NCI-H524 treated with DMSO at 0.1 percent for 48 hours (cell line): ENCODE measurements around the gene DTD1.

ENCODE experiments used
- DNase-seq: peaks from one replicate; lab custom pipeline; 2025; lab: John Stamatoyannopoulos, UW

Gene DTD1

GRCh38 chr20:18705910-18706309, 118.1 kb downstream of the DTD1 start:
- no peak for DNase-seq

DNA sequence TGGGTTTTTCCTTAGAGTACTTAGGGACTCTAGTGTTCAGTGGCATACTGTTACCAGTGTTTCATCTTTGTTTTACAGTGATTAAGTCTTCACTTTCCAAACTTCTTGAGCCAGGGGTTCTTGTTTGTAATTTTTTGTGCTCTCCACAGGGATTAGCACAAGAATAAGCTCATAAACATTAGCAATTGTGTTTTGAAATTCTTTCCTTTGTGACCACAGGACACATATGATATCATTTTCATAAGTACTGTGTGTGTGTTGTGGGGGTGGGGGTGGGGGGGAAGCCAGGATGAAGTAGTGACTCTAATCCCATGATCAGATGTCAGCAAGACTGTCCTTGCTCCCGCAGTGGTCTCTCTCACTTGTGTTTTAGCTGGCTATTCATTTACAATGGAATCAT, 124.3 kb downstream of the DTD1 start:
- no peak for DNase-seq

GRCh38 chr20:18712882-18713281, 125.0 kb downstream of the DTD1 start:
- peak; percentile 57 for DNase-seq

- no peak for DNase-seq
These were observed 127.7 kb downstream of the DTD1 start for GRCh38 chr20:18715564-18715963.

DNA sequence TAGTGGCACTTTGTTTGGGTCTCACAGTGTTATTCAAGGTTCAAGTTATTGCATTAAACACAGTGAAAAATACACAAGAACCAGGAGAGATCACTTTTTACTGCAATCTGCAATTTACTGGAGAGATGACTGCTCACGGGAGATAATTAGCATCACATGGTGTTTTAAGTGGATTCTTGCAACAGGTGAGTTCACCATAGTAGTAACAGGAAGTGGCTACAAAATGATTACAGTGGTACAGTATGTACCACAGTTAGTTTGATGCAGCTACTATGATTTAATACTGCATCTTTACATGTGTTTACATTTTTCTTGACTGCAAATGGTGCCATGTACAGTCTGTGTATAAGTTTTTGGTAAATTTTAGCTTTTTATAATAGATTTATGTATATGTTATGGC, 129.2 kb downstream of the DTD1 start:
- no peak for DNase-seq

DNA sequence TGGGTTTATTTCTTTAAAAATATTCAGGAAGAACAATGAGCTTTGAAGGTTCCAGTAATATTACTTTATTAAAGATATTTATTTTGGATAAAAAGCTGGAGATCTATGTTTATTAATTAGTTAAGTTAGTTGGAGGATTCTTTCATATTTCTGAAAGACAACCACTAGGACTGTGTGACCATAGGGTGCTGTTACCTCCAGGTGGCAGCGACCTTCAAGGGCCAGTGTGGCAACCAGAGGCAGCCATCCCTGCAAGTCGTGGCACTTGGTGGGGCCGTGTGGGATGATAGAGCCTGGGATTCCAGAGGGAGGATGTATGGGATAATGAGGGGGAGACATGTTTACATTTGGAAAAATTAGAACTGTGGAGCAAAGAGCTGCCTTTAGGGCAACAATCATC, 130.3 kb downstream of the DTD1 start:
- no peak for DNase-seq

DNA sequence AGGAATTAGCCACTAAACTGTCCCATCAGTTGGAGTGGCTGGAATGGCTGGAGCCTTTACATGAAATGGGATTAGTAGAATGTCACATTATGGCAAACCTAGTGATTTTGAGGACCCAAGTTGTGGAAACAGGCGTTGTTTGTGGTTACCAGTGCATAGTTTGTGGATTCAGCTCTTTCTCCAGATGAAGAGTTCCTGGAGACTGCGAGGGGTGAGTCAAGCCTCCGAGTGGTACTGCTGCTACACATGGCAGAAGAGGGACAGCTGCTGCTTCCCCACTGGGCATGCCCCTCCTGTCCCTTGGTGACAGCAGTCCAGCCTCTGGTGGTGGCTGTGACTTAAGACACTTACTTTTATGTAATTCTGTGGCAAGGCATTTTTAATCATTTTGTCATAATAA, 131.6 kb downstream of the DTD1 start:
- DNase-seq = no peak

DNA sequence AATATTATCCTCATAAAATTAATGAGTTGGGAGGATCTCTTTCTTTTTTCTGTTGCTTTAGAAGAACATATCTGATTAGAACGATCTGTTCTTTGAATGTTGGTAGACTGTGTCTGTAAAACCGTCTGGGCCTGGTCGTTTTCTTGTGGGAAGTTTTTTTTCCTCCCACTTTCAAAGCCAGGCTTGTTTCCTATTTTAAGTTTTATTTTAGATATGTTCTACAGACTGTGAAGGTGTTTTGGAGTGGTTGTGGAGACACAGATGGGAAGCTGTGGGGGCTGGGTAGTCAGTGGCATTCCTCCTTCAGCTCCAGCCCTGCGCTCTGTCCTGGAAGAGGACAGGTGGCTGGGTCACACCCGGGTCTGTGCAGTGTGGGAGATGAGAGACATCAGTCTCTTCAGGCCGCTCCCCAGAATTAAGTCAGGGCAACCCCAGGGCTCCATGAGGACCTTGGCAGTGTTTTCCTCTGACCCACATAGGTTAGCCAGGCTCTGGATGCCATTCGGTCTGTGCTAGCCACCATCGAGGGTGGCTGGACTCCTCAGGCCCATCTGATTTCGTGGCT, 133.8 kb downstream of the DTD1 start:
- no peak for DNase-seq

DNA sequence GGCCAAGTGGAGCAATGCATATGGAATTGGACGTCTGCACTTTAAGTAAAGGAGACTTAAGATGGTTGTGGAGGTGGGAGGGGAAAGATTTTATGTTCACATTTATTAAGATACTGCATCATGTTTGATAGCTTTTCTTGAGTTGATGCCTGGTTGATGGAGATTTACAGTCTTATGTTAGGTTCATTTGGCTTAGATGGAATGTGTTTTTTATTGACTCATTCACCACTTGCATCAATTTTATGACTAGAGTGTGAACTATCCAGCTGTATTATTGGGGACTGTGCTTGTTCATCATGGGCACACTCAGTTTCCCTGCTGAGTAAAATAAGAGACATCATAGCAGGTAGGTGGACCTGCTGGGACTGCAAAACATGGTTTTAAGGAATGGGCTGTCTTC, 134.5 kb downstream of the DTD1 start:
- no peak for DNase-seq

DNA sequence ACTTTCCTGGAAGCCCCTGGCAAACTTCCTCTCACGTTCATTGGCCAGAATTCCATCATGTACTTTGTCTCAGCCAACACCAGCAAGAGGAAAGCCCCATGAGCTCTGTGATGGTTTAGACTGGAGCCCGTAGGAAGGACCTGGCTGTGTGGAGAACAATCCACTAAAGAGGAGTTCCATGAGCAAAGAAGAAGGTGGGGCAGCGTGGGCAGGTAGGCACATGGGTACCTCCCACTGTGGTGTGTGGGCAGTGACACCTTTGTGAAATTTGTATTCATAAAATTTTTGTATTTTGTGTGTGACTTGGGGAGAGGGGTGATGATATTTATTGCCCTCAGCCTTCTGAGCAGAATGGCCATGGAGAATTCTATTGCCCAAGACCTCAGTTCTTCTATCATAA, 136.2 kb downstream of the DTD1 start:
- DNase-seq = no peak

DNA sequence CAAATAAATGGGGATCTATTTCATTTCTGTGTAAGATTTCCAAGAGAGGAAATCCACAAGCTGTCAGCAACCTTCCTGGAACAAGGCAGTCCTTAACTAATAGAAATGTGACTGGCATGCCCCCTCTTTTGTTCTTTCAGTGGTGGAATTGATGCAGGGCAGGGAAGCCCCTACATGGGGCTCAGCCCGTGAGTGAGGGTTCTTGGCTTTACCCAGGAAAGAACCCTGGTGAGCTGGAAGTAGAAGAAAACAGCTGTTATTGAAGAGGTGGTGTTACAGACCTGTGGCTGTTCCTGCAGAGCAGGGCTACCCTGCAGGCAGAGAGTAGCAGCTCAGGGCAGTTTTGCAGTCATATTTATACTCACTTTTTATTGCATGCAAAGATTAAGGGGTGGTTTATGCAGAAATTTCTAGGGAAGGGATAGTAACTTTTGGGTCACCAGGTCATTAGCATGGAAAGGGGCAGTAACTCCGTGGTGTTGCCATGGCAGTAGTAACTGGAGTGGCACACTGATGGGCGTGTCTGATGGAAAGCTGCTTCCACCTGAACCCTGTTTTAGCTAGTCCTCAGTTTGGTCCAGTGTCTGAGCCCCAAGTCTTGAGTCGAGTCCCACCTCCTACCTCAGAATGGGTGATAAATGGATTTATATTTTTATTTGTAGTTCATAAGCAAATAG, 137.1 kb downstream of the DTD1 start:
- DNase-seq = no peak

DNA sequence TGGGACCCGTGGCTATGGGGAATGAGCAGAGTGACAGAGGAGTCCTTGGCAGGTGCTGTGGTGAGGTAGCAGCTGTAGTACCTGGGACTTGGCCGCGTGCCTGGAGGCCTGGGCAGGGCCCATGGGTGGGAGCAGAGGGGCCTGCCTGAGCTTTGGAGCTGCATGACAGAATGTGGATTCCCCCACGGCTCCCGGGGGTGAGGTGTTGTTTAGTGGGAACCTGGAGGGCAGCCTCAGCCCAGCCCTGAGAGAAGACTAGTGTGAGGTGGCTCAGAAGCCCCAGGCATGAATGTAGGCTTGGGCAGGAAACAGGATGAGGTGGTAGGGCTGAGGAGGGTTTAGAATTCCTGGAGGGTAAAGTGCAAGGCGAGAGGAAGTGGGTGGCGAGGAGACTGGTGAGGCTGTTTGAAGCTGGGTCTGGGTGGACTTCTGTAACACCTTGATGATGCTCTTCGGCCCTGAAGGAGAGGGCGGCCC, 139.2 kb downstream of the DTD1 start:
- no peak for DNase-seq

GRCh38 chr20:18728165-18728869, 140.5 kb downstream of the DTD1 start:
- DNase-seq = no peak

DNA sequence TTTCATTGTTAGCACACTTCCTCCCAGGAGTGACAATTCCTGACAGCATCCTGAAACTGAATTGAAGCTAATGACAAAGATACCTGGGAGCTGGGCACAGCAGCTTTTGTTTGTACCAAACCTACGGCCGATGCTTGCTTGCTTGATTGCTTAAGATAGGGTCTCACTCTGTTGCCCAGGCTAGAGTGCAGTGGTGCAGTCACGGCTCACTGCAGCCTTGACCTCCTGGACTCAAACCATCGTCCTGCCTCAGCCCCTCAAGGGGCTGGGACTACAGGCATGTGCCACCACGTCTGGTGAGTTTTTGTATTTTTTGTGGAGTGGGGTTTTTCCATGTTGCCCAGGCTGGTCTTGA, 141.0 kb downstream of the DTD1 start:
- no peak for DNase-seq

DNA sequence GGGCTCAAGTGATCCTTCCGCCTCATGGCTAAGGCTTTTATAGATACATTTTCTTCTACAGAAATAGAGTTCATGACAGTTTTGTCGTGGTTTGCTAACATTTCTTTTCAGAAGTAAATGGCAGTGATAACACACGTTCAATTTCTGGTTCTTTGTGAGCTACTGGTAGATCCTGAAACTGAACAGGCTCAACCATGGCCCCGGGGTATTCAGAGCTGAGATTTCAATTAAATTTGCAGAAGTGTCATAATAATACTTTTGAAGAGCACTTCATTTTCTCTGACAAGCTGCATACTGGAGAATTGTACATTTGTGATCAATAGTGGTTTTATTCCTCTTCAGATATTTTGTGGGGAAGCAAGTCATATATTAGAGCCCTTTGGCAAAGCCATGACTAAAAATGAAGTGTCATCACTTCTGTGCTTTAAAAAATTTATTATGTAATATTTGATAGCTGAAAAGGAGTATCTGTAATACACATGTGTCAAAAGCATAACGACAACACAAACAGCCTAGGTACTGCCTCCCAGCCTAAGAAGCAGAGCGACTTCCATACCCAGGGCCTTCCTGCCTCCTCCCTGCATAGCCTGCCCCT, 141.5 kb downstream of the DTD1 start:
- no peak for DNase-seq

DNA sequence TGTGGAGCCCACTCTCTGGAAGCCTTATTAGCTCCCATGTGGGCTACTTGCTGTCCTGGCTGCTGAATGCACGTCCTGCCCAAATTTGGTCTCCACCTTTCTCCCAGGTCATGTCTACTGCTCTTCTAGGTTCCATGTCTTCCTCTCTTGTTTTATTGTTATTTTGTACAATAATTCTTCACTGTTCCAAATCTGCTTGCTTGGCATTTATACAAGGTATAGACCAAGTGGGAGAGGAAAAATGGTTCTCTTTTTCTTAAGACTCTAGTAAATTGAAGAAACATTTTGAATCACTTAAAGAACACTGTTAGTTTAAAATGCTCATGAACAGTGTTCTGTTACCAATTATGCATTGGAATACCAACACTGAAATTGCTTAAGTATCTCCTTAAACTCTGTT, 144.1 kb downstream of the DTD1 start:
- no peak for DNase-seq

GRCh38 chr20:18734525-18735189, 146.8 kb downstream of the DTD1 start:
- DNase-seq = no peak

DNA sequence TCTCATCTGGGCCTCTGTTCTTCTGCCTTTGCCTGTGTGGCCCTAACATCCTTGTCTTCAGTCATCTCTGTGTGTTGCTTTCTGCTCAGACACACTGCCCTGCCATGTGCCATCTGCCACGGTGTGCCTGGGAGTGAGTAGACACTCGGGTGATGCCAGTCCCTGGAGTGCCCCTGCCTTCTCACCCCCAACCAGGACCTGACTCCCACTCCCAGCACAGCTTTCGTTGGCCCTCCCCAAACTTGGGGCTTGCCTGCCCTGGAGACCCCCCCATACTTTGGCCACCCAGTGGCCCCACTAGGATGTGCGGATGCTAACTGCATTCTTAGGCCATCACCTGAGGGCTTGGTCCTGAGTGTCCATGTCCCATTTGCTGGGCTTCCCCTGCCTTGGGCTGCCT, 149.3 kb downstream of the DTD1 start:
- DNase-seq = no peak

DNA sequence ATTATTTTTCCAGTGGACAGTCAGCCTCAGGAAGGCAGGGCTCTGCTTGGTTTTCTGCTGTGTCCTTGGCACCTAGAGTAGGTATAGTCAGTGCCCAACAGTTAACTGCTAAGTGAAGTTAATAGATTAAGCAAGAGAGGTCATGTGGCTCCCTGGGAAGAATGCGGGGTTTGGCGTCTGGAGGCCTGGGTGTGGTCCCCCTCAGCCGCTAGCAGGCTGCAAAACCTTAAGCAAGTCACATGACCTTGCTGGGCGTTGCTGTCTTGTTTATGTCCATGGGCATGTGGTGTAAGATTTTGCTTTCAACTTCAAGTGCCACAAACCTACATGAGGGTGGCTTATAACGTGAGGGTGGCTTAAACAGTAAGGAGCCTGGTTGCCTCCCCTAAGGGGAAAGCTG, 150.2 kb downstream of the DTD1 start:
- DNase-seq = no peak

GRCh38 chr20:18738888-18739287, 151.0 kb downstream of the DTD1 start:
- no peak for DNase-seq

DNA sequence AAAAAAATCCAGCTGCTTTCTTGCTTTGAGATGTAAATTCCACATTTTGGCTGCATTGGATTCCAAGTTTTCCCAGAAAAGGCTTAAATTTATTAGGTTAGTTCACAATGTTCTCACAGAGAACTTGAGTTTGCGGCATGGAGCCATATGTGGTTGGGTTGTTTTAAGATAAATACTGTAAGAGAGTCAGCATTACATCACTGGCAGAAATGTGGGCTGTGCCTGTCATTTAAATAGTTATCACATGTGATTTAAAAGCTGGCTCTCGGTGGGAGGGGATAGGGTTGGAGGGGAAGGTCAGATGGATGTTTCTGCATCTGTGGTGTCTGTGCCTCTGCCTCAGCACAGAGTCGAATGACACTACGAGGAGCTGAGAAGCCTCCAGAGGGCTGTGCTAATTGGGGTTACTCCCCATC, 151.9 kb downstream of the DTD1 start:
- DNase-seq = no peak

GRCh38 chr20:18740726-18741125, 152.9 kb downstream of the DTD1 start:
- DNase-seq = no peak

DNA sequence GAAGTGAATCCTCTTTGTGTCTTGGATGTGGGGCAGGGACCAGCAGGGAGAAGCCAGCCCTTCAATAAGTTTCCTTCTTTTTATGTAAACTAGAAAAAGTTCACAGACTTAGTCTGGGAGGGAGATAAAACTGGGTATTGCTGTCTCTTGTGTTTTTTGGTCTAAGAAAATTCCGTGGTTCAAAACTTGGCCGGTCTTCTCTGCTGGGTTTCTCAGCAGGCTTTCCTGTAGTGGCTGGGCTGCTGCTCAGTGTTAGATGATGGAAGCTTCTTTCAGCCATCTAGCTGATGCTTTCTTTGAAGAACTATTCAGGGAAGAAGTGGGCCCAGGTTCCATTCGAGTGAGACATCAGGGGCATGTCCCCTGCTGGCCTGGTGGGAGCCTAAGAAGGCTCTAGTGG, 155.0 kb downstream of the DTD1 start:
- DNase-seq = no peak
